ENCODE results near the gene TMPRSS4.

The TMPRSS4 gene

DNA sequence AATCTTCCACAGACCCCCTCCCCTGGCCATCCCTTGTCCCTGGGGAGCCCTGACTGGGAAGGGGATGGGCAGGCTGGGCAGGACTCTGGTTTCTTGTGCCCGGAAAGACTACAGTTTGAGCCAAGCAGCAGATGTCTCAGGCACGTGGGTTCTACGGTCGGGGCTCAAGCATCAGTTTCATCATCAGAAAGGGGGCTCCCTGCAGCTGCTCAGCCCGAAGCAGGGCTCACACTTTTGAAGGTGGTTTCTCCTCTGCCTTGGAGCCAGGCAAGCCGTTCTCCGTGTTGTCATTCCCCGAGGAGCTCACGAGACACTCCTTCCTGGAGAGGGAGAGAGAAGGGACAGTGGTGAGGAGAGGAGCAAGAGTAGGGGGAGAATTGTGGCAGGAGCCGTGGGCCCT, 59.9 kb downstream of the TMPRSS4 start:
- no peak for DNase-seq

DNA sequence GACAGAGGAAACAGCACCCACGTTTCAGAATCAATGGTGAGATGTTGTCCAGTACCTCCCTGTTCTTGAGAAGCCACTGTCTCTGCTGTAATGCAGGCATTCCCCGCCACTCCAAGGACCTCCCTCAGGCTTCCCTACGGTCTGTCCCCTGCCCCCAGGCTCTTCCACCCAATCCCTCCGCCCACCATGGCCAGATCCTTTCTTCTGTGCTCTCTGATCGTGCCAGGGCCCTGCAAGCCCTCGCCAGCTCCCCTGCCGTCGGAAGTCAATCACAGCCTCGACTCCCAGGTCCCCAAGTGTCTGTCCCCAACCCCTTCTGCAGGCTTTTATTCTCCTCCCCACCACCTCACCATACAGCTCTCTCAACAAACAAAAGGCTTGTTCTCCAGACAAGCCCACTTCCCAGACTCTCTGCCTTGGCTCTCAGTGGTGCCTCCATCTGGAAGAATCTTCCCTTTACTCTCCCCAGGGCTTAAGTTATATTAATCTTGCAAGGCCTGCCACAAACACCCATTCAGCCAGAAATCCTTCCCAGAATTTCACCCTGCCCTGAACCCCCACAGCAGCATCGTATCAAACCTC, 62.1 kb downstream of the TMPRSS4 start:
- no peak for DNase-seq

DNA sequence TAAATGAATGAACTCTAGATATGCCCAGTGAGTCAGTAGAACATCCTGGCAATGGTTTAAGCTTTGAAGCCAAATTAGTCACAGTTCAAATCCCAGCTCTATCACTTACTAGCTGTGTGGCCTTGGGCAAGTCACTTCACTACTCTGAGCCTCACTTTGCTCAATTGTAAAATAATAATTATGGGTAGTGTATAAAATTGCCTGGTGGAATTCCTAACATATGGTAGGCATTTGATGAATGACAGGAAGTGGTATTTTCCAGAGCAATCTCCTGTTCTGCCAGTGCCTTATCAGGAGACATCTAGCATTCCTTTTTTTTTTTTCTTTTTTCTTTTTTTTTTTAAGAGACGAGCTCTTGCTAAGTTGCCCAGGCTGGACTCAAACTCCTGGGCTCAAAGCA, 62.7 kb downstream of the TMPRSS4 start:
- no peak for DNase-seq

DNA sequence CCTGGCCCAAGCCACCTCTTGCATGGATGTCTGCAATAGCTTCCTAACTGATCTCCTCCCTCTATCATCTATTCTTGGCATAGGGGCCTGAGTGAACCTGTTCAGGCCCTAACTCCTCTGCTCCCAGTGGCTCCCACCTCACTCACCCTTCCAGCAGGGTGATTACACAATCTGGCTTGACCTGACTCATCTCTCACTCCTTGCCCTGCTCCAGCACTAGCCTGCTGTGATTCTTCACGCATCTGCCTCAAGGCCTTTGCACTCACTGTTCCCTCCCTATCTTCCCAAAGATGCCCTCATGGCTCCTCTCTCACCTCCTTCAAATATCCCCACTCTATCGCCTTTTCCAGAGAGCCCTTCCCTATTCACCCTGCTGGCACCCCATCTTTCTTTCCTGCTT, 65.2 kb downstream of the TMPRSS4 start:
- DNase-seq: no peak

DNA sequence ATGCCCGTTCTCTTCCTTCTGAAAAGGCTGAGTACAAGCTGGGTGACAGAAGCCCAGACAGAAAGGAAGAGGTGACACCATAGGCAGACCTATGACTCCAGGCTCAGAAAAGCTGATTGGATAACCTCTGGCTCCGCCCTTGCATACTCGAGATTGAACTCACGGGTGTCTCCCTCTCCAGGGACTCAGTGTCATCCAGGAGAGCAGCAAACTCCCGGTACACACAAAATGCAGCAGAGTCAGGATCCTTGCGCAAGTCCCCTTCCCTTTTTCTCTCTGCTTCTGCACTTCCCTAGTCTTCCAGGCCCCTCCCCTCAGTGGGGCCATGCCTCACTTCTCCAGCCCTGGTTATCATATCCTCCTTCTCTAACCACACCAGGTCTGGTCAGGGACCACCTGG, 65.9 kb downstream of the TMPRSS4 start:
- DNase-seq: peak; percentile 10

DNA sequence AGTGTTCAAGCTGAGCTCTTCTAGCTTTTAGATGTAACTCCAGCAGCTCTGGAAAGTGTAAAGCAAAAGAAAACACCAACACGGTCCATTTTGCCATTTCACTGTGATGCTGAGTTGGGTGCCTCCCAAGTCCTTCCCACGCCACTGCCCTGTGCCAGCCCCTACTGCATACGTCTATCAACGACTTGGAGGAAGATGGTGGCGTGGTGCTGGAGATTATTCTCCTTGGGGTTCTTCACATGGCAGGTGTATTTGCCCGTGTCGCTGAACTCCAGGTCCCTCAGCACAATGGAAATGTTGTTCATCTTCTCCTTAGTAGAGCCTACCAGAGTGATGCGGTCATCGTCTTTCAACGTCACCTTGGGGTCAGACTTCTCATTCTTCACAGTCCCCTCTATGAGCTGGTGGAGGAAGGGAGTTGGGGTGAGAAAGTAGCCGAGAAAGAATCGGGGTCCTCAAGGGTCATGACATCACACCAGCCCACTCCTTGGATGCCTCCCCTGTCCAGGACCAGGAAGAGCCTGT, 66.8 kb downstream of the TMPRSS4 start:
- no peak for DNase-seq

DNA sequence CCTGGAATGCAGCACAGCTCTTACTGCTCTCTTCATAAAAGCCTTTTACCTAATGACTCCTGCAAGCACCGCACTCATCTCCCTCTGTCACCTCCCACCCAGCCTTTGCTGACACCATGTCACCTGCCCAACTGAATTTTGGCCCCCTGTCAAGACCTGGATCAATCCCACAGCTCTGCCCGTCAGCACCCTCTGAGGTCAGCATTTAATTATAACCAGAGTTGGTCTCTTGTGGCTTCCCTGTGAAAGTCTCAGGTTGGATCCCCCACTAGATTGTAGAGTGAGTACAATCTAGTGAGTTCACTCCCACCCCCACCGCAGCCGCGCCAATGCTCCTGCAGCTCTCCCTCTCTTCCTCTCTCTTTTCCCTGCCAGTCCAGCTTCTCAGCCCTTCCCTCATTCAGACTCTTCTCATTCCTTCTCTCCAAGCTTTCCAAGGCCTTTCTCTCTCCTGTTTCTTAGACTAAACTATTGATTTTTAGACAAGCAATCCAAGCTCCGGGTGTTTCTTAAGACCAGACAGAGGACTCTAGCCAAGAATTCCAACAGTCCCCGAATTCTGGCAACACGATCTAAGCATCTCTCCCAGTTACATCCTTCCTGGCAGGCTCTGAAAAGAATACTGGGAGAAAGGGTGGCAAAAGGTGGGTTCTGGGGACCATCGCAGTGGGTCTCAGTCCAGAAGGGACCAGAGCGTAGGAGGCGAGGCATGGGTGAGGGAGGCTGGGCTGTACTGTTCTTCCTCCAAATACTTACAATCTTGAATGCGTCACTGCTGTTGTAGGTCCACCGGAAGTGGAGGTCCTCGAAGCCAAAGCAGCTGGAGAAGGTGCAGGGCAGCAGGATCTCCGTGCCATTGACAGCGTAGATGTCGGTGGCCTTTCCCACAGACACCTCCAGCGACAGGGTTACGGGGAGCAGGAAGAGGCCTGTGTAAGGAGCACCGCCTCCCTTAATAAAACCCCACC, 67.7 kb downstream of the TMPRSS4 start:
- no peak for DNase-seq

DNA sequence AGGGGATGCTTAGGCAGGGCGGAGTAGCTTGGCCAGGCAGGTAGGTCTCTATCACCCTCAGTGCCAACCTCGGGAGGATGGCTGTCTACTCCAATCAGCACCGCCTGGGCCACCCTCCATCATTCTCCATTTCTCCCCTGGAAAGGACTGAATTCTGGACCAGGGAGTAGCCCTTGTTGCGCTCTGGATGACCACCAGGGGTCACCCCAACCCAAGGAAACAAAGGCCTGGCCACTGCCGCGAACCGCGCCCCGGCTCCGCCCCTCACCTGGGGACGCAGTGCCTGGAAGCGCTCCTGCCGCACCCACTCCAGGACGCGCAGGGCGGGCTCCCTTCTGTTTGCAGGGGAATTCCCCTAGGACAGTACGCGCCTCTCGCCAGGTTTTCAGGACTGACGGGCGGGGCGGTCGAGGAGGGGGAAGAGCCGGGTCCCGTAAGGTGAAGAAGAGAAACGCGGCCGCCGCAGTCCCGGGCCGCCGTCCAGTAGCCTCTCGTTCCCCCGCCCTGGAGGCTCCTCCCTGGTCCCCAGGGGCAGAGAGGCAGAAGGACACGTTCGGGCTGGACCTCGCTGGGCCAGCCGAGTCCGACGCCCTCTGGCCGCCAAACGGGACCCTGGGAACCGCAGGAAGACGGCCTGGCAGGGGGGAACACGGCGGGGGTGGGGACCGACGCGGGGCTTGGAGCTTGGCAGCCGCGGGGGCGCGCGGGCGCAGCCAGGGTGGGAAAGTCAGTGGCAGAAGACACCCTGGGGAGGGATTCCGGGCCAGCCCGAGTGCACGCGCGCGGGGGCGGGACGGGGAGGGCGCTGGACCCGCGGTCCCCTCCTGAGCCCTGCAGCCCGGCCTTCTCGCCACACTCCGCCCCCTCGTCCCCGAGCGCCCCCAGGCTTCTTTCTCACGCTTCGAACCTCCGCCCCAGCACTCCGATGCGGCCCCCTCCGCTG, 68.7 kb downstream of the TMPRSS4 start:
- peak; percentile 90 for DNase-seq

DNA sequence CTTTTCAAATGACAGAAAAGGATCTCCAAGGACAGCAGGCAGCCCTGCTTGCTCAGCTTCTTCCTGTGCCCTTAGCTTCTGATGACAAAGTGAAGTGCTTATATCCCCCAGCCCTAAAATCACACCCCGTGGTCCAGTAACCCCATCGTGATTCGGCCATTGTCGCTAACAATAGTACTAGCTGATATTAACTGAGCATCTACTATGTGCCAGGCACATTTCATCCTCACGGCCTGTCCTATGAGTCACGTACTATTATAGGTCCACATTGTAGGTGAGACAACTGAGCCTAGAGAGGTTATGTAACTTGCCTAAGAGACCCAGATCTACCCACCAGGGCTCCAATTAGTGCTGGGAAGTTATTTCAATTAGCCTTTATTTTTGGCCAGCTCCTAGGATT, 69.7 kb downstream of the TMPRSS4 start:
- DNase-seq: no peak

DNA sequence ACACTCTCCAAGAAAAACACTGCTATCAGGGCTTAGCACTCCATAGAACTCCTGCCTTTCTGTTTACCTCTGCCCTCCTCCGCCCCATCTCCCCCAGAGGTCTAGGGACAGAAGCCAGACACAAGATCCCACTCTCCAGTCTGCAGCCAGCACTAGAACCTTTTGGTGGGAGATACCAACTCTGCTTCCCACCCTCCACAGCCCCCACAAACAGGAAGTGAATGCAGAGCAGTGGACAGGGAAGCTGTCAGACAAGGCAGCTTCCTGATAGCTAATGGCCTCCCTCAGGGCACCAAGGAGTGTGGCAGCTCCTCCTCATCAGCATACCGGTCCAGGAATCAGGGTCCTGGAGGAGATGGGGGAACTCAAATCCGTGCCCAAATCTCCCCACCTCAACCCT, 70.6 kb downstream of the TMPRSS4 start:
- no peak for DNase-seq

DNA sequence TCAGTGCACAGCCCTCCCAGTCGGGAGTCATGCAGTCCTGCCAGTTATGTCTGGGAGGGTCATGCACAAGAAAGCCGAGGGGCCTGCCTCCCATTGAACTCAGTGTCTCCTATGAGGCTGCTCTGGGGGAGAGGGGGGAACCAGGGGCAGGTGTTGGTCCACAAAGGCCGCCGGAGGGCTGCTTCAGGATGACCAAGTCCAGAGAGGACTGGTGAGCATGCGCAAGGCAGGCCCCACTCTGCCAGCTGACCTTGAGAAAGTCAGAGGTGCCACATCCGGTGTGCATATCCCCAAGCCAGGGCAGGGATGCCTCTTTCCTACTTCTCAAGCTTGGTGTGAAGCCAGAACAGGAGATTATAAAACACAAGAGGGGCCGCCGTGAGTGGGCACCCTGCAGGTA, 71.4 kb downstream of the TMPRSS4 start:
- no peak for DNase-seq

DNA sequence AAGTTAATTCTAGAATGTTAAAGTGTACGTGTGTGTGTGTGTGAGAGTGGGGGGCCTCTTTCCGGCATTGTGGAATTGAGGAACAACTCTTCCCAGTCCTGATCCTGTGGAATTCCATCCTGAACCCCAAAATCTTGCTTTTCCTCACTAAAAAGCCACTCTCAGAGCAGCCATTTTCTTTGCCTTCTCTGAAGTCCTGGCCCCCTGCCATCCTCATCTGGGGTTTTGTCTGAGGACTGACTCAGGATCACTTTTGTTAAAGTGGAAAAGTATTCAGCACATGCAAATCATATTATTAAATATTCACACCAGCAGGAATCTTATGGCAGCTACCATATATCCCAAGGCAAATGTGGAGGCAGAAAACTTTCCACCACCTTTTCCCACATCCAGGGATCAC, 72.0 kb downstream of the TMPRSS4 start:
- DNase-seq: no peak

DNA sequence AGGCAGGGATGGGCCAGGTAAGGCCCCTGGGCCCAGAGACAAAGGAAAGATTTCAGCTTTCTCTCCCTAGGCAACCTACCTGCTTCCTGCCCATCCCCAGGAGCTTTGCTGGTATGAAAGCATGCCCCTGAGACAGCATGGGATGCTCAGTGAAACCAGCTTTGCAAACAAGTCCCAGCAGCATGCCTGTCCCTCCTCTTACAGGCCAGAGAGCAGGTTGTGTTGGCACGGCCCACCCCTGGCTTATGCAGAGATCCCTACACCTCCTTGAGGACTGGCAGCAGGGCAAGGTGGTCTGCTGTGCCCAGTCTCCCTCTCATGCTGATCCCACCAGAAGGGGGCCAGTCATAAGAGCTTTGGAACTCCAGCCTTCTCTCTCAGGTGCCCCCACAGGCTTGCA, 72.6 kb downstream of the TMPRSS4 start:
- no peak for DNase-seq

DNA sequence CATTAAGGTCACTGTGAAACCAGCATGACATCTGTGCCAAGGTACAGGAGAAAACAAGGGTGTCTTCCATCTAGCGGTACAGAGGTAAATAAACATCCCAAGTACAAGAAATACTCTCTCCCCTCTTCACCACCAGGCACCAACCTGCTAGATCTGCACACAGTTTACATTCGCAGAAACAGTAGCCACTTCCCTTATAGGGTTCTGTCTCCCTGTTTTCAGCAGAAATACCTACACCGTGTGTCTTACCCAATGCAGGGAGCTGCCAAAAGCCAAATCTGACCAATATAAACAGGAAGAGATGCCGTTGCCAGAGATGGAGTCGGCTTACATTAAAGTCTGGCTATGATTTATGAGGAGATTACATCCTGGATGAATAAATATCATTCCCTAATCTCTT, 74.6 kb downstream of the TMPRSS4 start:
- DNase-seq: no peak

DNA sequence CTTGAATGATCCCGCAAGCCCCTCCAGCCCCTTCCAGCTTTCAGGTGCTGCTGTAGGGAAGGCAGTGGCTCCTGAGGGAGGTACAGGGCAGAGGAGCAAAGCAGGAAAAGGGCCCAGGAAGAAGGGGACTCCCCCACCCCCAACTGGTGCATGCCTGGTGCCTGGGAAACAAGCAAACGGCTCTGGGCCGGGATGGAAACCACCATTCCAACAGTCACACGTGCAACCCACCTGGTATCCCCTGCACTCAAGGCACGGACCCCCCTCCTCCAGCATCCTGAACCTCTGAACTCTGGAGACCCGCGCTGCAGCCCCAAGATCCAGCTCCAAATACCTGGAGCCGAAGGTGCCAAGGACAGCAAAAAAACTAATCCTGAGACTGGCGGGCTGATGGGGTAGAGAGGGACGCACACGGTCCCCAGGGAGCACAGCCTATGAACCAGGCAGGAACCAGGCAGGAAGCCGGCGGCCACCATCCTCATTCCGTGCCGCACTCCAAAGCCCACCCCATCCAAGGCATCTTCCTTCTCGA, 75.2 kb downstream of the TMPRSS4 start:
- no peak for DNase-seq

DNA sequence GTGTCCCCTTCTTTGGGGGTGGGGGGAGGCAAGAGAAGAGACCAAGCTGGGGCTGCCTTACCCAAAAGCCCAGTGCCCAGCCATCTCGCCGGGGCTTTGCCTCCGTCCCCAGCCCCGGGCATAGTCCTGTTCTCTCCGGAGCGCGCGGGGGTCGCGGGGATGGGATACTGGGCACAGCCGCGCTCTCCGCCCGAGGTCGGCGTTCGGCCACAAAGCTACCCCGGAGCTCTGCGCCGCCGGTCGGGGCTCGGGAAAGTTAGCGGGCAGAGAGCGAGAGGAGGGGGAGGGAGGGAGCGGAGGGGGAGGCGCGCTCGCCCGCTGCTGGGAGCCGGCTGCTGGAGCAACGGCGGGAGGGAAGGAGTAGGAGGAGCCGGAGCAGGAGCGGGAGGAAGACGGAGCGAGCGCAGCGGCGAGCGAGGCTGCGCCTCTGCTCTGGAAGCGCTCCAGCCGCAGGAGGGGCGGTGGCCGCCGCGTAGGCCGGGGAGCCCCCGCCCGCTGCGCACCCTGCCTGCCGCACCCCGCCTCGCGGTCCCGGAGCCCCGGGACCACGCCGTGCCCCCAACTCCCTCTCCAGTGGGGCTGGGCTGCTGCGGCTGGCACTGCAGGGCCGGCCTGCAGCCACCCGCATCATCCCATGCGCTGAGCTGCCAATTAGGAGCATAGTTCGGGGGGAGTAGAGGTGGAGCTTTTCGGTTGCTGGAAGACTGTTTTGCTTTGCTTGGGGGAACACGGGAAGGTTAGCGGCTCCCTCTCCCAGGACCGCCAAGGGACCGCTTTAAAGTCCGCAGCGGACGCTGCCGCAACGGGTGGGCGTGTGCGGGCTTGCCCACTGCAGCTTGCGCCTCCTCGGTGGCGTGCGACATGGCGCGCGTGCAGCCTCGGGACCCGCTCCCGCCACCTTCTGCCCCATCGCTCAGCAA, 75.9 kb downstream of the TMPRSS4 start, which contains the start of gene SCN4B:
SCN4B (minus strand) TSS at position 272 of the 920 bp plus-strand sequence; CDS start at position 122, 150 bp downstream.
- DNase-seq: peak; percentile 5

DNA sequence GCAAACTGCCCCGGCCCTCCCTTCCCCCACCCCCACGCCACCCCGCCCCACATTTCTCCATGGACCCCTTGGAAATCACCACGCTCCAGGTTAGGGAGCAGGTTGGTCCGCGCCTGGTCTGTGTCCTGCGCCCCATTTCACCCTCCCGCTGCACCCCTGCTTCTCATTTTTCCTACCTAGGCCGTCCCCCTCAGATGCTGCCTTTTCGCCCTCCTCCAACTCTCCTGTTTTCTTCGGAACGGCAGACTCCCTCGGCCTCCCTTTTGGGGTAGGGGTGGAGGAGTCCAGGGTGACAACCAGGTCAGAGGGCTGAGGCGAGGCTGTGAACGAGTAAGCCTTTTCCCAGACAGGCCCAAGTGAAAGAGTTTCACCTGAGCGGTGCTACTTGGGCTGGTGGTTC, 76.6 kb downstream of the TMPRSS4 start:
- DNase-seq: no peak

DNA sequence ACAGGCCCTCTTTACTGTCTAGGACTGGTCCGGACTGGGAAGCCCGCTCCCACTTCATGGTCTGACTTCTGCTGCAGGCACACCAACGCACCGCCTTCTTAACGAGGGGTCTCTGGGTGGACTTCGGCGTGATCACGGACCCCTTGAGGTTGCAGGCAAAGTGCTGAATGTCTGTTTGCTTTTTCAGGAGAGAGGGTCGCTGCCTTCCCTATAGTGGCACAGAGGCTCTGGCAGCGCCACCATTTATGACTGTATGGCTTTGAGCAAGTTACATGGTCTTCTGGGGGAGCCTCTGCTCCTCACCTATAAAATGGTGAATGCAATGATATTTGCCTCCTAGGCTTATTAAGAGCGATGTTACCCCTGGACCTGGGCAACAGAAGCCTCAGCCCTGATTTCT, 77.1 kb downstream of the TMPRSS4 start:
- DNase-seq: no peak

DNA sequence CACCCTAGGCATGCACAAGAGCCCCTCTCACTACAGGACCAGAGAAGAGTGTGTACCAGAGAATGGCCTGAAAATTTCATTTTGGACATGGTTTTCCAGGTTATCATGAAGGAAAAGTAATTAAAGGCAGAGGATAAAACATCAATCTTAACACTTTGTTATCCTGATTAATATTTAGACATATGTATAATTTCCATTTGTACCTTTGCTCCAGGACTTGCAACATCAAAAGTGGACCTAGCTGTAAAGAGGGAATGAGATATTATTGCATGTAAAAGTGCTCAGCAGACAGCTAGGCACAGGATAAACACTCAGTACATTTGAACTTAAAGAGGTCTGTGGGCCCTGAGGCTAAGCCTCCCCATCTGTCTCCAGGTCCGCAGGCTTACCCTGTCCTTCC, 77.8 kb downstream of the TMPRSS4 start:
- no peak for DNase-seq

DNA sequence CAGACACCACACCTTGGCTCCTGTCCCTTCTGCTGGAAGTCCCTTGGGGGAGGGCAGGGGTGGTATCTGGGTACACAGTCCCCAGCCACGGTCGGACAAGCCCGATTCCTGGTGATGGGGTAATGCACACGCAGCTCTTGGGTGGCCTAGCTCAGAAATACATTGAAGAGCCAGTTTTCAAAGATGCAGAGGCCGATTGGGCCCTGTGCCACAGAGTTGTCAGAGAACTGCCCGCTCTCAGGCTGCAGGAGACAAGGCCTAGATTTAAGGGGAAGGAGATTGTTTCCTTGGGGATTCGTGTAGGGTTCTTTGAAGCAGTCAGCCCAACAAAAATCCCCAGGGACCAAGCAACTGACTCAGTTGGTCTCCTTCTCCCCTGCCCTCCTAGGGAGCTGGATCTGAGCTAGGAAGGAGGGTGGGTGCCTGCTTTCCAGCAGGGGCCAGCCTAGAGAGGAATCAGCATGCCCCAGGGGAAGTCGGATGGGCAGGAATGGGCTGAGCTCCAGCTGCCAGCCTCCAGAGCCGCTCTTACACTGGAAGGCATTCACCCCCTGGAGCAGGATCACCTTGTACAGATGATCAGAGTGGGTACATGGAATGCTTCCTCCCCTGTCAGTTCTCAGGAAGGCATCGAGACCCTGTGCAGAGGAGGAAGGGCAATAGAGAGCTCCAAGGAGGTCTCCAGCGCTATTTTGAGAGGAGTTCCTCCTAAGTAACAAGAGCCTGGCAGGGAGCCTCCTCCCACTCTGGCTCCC, 79.1 kb downstream of the TMPRSS4 start:
- DNase-seq: no peak

All from CD4-positive, alpha-beta T cell treated with Interleukin-21 for 1 hour (primary cell).